B cell (primary cell): ENCODE data around the gene MYOCOS. TPM values are rescaled to one million over a fixed set of nuclear protein-coding genes. Genes with fewer than 3 reads are reported as not detected.

ENCODE experiments used
- ATAC-seq: fragments of 200-7000 bp; cut with Tn5 transposase; one replicate; pipeline ENCODE4 v1.10.0; 2021; ENCODE audit warnings: low read depth, mild to moderate bottlenecking, moderate number of reproducible peaks, moderate library complexity
- CTCF ChIA-PET: fragments of 350-600 bp; sonication (Branson Sonifier 250); formaldehyde crosslinking; loops from one replicate; lab custom pipeline; 2021; ENCODE audit warnings: antibody characterized with exemption, inconsistent platforms; lab: Charles Lee
- POLR2A ChIA-PET: fragments of 350-600 bp; sonication (Branson Sonifier 250); formaldehyde crosslinking; loops from one replicate; lab custom pipeline; 2021; ENCODE audit warnings: antibody characterized with exemption; lab: Charles Lee
- DNase-seq: peaks from one replicate; pipeline ENCODE4 v3.0.0; 2013
- H2AFZ ChIP-seq: 2 replicates; pipeline ENCODE4 v1.6.1; 2012; ENCODE audit warnings: mild to moderate bottlenecking, low read depth, low read length; ENCODE audit not compliant: insufficient read depth, poor library complexity, severe bottlenecking
- H3K27ac ChIP-seq, 2 donors: 1 replicate in 1 of 2; 2 replicates in 1 of 2; pipeline ENCODE4 v1.5.1; 2012 to 2013; ENCODE audit warnings: low read length in 2 of 2, mild to moderate bottlenecking in 2 of 2, moderate library complexity in 1 of 2
- H3K27me3 ChIP-seq, 4 experiments: fragments of 200-600 bp in 1 of 4; sonication (generic) in 1 of 4; replicated peaks in 1 of 4; 1 replicate in 2 of 4; 2 replicates in 2 of 4; pipeline versions ENCODE4 v1.6.1 to v1.7.0; 2013 to 2016; ENCODE audit warnings: low read length in 3 of 4, mild to moderate bottlenecking in 2 of 4, mixed read lengths in 1 of 4, moderate library complexity in 1 of 4; ENCODE audit not compliant: insufficient read depth in 4 of 4, control insufficient read depth in 3 of 4; ENCODE audit errors: control extremely low read depth in 1 of 4
- H3K36me3 ChIP-seq, 2 experiments: replicated peaks in 1 of 2; 1 replicate in 1 of 2; 2 replicates in 1 of 2; pipeline versions ENCODE4 v1.6.1 to v1.7.1; 2013; ENCODE audit warnings: low read length in 1 of 2; ENCODE audit not compliant: insufficient read depth in 2 of 2, control insufficient read depth in 1 of 2; ENCODE audit errors: control extremely low read depth in 1 of 2, extremely low read depth in 1 of 2
- H3K4me1 ChIP-seq, 2 donors: fragments of 200-600 bp in 1 of 2; sonication (generic) in 1 of 2; 1 replicate in 1 of 2; 2 replicates in 1 of 2; pipeline versions ENCODE4 v1.5.1 to v1.6.1; 2013 to 2017; ENCODE audit warnings: low read length in 2 of 2; ENCODE audit not compliant: control insufficient read depth in 2 of 2, insufficient read depth in 2 of 2
- H3K4me2 ChIP-seq: replicated peaks from 2 replicates; pipeline ENCODE3; 2012; ENCODE audit warnings: mild to moderate bottlenecking, low read depth, low read length; ENCODE audit not compliant: poor library complexity, severe bottlenecking
- H3K4me3 ChIP-seq, 5 experiments: fragments of 200-600 bp in 1 of 5; sonication (generic) in 1 of 5; 1 replicate in 3 of 5; 2 replicates in 2 of 5; pipeline versions ENCODE4 v1.5.1 to v1.7.0; 2011 to 2016; ENCODE audit warnings: low read length in 4 of 5, mild to moderate bottlenecking in 4 of 5, low read depth in 2 of 5, control low read depth in 1 of 5, moderate library complexity in 1 of 5; ENCODE audit not compliant: insufficient read depth in 1 of 5; ENCODE audit errors: control extremely low read depth in 1 of 5, extremely low read depth in 1 of 5
- H3K79me2 ChIP-seq: fragments of 200-600 bp; sonication (generic); one replicate; pipeline ENCODE4 v1.6.0; 2016; ENCODE audit warnings: low read length; ENCODE audit not compliant: control insufficient read depth, insufficient read depth
- H3K9ac ChIP-seq: fragments of 200-600 bp; sonication (generic); 2 replicates; pipeline ENCODE4 v1.6.1; 2017; ENCODE audit warnings: mild to moderate bottlenecking, low read length, moderate library complexity
- H3K9me3 ChIP-seq, 3 donors: one replicate each; pipeline versions ENCODE4 v1.6.1 to v1.7.1; 2013; ENCODE audit warnings: low read length in 2 of 3; ENCODE audit not compliant: control insufficient read depth in 2 of 3, insufficient read depth in 1 of 3; ENCODE audit errors: control extremely low read depth in 1 of 3
- H4K20me1 ChIP-seq: 2 replicates; pipeline ENCODE4 v1.6.0; 2012; ENCODE audit warnings: mild to moderate bottlenecking, low read length; ENCODE audit not compliant: insufficient read depth, control insufficient read depth, poor library complexity, severe bottlenecking
- H3K27ac Mint-ChIP-seq: one replicate; pipeline ENCODE4 v1.8.0; 2021; ENCODE audit warnings: mixed read lengths
- H3K27me3 Mint-ChIP-seq: one replicate; pipeline ENCODE4 v1.8.0; 2021; ENCODE audit warnings: mixed read lengths
- H3K4me1 Mint-ChIP-seq: one replicate; pipeline ENCODE4 v1.8.0; 2021; ENCODE audit warnings: mixed read lengths
- H3K4me3 Mint-ChIP-seq: one replicate; pipeline ENCODE4 v1.8.0; 2021; ENCODE audit warnings: mixed read lengths
- H3K9me3 Mint-ChIP-seq: one replicate; pipeline ENCODE4 v1.8.0; 2022; ENCODE audit warnings: mixed read lengths; ENCODE audit not compliant: insufficient read depth
- EZH2 ChIP-seq: IDR thresholded peaks from 2 replicates; pipeline ENCODE4 v1.6.1; 2012; ENCODE audit warnings: borderline replicate concordance, low read depth, mild to moderate bottlenecking, moderate library complexity, low read length; ENCODE audit not compliant: insufficient read depth, poor library complexity, severe bottlenecking
- WGBS: methylation state at CpG from one replicate; pipeline ENCODE4 v1.1.5; 2013; ENCODE audit warnings: missing lambda C conversion rate; ENCODE audit not compliant: insufficient coverage; 5-methylcytosine and 5-hydroxymethylcytosine counted together
- intact Hi-C: fragments of 100-400 bp; cut with micrococcal nuclease; formaldehyde crosslinking; loops from one replicate; pipeline ENCODE4 v1.10.0; 2022
- polyA plus RNA-seq: library from polyadenylated mRNA; depleted of rRNA; stranded (reverse); fragments of >200 nt; gene quantifications from 2 replicates; pipeline ENCODE4 v1.2.3, GENCODE V29; 2012
- total RNA-seq, 2 donors: library from RNA; stranded (reverse); fragments of 120-200 nt in 1 of 2; gene quantifications; 1 replicate in 1 of 2; 2 replicates in 1 of 2; pipeline versions ENCODE4 v1.2.3 to v1.2.4, GENCODE V29; 2013 to 2022
- TF ChIP-seq, protein P1 (sequence below): fragments of 200-600 bp; IDR thresholded peaks from one replicate; pipeline ENCODE4 v1.8.0; 2022; ENCODE audit warnings: antibody characterized with exemption, mild to moderate bottlenecking

The MYOCOS gene
- total and polyA plus RNA-seq, 2 donors (not counting 1 experiment from before 2014, with no cell fraction given) = 0.39 TPM; not detected in 1

DNA sequence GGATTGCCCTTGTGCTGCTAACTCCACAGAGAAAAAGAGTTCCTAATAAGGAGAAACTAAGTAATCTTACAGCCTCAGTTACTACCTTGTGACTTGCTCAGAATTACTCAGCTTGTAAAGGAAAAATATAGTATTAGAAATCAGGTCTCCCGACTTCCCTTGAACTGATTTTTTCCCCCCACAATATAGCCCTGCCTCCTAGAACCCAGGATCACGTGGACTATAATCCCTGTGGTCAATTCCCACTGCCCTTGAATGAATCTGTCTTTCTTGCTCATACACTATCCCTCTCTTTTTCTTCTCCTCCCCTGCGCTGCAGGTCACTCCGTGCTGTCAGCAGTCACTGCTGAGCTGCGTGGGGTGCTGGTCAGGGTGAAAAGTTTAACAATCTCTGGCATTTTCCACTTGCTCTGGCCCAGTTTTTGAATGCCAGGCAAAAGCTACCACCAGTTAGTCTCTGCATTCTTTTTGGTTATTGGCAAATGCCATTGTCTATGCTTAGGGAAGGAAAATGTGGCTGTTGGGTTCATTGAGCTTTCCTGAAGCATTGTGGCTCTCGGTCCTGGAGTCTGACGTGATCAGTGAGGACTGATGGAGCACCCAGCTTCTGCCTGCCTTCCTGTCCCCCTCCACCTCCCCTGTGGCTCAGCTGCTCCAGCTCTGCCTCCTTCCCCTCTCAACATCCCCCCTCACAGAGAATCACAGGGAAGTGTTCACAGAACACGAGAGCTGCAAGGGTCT lies 32.3 kb downstream of the MYOCOS start:
- ATAC-seq = no peak
- Histone ChIP-seq H3K4me3 (no peak overlapping the region), H3K79me2 (no peaks in the 10 kb centered on the region), H4K20me1 (no peaks in the 10 kb centered on the region), H3K36me3 (no peaks in the 10 kb centered on the region), H3K27ac (no peak overlapping the region), H3K27me3 (peaks cover 0 to 20% (median 2%) of the 10 kb centered on the region in 4 experiments), H2AFZ (no peak overlapping the region), H3K9me3 (no peaks in the 10 kb centered on the region), H3K9ac (no peak overlapping the region), H3K4me1 (peaks cover 8 to 13% of the 10 kb centered on the region in 2 donors), H3K4me2 (no peak overlapping the region)
- H3K4me3 Mint-ChIP-seq = no peak overlapping the region
- 83% methylated on average over 4 of the region's 8 CpGs for WGBS
- intact Hi-C loops = loop anchor here (2.0 kb wide), 1 partner anchor 330 kb away; no protein-coding TSS in a partner anchor
- DNase-seq = no peak
- POLR2A ChIA-PET = no interaction called here
- H3K4me1 Mint-ChIP-seq = peaks cover 10% of the 10 kb centered on the region
- H3K9me3 Mint-ChIP-seq = no peaks in the 10 kb centered on the region
- peaks cover 46% of the 10 kb centered on the region for H3K27me3 Mint-ChIP-seq
- CTCF ChIA-PET = interaction anchor here (1.0 kb wide), 1 partner anchor 334 kb away, joined by 3 read pairs; no protein-coding TSS in a partner anchor
- H3K27ac Mint-ChIP-seq = no peak overlapping the region
- TF ChIP-seq, protein P1, sequence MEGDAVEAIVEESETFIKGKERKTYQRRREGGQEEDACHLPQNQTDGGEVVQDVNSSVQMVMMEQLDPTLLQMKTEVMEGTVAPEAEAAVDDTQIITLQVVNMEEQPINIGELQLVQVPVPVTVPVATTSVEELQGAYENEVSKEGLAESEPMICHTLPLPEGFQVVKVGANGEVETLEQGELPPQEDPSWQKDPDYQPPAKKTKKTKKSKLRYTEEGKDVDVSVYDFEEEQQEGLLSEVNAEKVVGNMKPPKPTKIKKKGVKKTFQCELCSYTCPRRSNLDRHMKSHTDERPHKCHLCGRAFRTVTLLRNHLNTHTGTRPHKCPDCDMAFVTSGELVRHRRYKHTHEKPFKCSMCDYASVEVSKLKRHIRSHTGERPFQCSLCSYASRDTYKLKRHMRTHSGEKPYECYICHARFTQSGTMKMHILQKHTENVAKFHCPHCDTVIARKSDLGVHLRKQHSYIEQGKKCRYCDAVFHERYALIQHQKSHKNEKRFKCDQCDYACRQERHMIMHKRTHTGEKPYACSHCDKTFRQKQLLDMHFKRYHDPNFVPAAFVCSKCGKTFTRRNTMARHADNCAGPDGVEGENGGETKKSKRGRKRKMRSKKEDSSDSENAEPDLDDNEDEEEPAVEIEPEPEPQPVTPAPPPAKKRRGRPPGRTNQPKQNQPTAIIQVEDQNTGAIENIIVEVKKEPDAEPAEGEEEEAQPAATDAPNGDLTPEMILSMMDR = no peak
- TF ChIP-seq EZH2 = no peak
